BLaER1 treated with 17β-estradiol and CSF1 and Interleukin-3, amounts not matched to agents 10 nM and 100 nM (cell line): ENCODE data around the gene CEP63.
"Not testable (repeated sequence)": the region's sequence is repeated elsewhere in the genome, so short reads cannot be mapped to it uniquely, and the experiment has no call there.

Source experiments
- H3K27ac ChIP-seq, 11 experiments: shearing (Covaris generic); formaldehyde crosslinking; 2 replicates each; pipeline ENCODE4 v1.8.1; 2022
- H3K27me3 ChIP-seq, 11 experiments: shearing (Covaris generic); formaldehyde crosslinking; 2 replicates each; pipeline ENCODE4 v1.8.1; 2022
- H3K36me3 ChIP-seq, 11 experiments: shearing (Covaris generic); formaldehyde crosslinking; 2 replicates each; pipeline ENCODE4 v1.8.1; 2022
- H3K4me1 ChIP-seq, 10 experiments: shearing (Covaris generic); formaldehyde crosslinking; 2 replicates each; pipeline ENCODE4 v1.8.1; 2022
- H3K4me2 ChIP-seq, 11 experiments: shearing (Covaris generic); formaldehyde crosslinking; 2 replicates each; pipeline ENCODE4 v1.8.1; 2022
- H3K4me3 ChIP-seq, 10 experiments: shearing (Covaris generic); formaldehyde crosslinking; 2 replicates each; pipeline ENCODE4 v1.8.1; 2022
- H3K9ac ChIP-seq, 11 experiments: shearing (Covaris generic); formaldehyde crosslinking; 2 replicates each; pipeline ENCODE4 v1.8.1; 2022
- H3K9me3 ChIP-seq, 11 experiments: shearing (Covaris generic); formaldehyde crosslinking; replicated peaks in 1 of 11; 2 replicates each; pipeline ENCODE4 v1.8.1; 2022
- H4K20me1 ChIP-seq, 11 experiments: shearing (Covaris generic); formaldehyde crosslinking; 2 replicates each; pipeline ENCODE4 v1.8.1; 2022
- Cebpa-rat ChIP-seq, 11 experiments: shearing (Covaris generic); IDR thresholded peaks; 2 replicates each; pipeline ENCODE4 v1.8.1; 2022

Gene CEP63

GRCh38 chr3:134536781-134537180 is 50.9 kb downstream of the CEP63 start:
- Histone ChIP-seq H4K20me1 (no peaks in the 10 kb centered on the region; a peak in 1 of 22 replicates), H3K4me1 (peaks cover 0 to 17% (median 0%) of the 10 kb centered on the region in 10 experiments; a peak in 6 of 20 replicates), H3K9me3 (no peaks in the 10 kb centered on the region), H3K4me3 (no peak overlapping the region), H3K36me3 (peaks cover 49 to 82% (median 67%) of the 10 kb centered on the region in 11 experiments), H3K4me2 (no peak overlapping the region), H3K9ac (no peak overlapping the region), H3K27me3 (no peaks in the 10 kb centered on the region), H3K27ac (no peak overlapping the region)
- TF ChIP-seq Cebpa-rat (IDR thresholded peaks at IDR 0.05), result no peak

DNA sequence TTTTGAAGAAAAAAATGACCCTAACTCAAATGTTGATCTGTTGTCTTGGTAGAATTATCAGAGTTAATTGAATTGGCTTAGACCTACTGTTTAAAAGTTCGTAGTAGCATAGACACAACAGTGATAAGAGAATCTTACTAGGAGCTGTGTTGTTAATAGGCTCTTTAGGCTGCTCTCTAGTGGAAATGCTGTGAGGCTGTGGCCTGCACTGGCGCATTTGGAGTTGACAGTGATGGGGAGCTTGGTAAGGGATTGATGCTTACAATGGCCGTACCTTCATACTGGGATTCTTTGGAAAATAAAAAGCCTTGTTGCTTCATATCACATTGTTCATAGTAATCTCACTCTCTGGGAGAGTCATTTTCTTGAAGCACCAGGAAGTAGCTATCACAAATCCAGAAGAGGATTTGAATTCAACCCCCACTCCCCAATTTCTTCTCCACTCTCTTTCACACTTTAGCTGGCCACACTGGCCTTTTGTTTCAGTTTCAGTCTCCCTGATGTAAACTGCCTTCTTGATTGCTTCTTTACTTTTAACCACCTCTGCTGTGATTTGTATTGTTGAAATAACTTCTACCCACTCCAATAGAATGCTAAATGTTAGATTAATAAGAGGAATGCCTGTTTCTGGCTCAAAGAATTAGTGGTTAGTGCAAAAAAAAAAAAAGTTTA is 56.6 kb downstream of the CEP63 start:
- Histone ChIP-seq H3K4me2 (peak overlapping the region in 2 of 11 experiments; percentile 1 to 8; a peak in 3 of 22 replicates), H3K4me3 (no peak overlapping the region), H4K20me1 (no peaks in the 10 kb centered on the region; a peak in 1 of 22 replicates), H3K27me3 (no peaks in the 10 kb centered on the region), H3K9ac (no peak overlapping the region), H3K4me1 (peaks cover 0 to 29% (median 5%) of the 10 kb centered on the region in 10 experiments; a peak in 9 of 20 replicates), H3K27ac (0 out of 22 replicates have a peak overlapping the region, but pooled peaks of 1 of the 11 experiments have one; percentile 8), H3K36me3 (peaks cover 31 to 62% (median 50%) of the 10 kb centered on the region in 11 experiments), H3K9me3 (no peaks in the 10 kb centered on the region)
- no peak for TF ChIP-seq Cebpa-rat (IDR thresholded peaks at IDR 0.05)

- Histone ChIP-seq H3K36me3 (peaks cover 31 to 62% (median 50%) of the 10 kb centered on the region in 11 experiments), H4K20me1 (no peaks in the 10 kb centered on the region; a peak in 1 of 22 replicates), H3K4me1 (peaks cover 0 to 29% (median 5%) of the 10 kb centered on the region in 10 experiments; a peak in 9 of 20 replicates), H3K9ac (no peak overlapping the region), H3K27ac (no peak overlapping the region), H3K4me2 (peak overlapping the region in 3 of 11 experiments; percentile 13 to 70 (median 66); a peak in 3 of 22 replicates), H3K4me3 (no peak overlapping the region), H3K27me3 (no peaks in the 10 kb centered on the region), H3K9me3 (no peaks in the 10 kb centered on the region)
- no peak; a peak in 1 of 22 replicates for TF ChIP-seq Cebpa-rat (IDR thresholded peaks at IDR 0.05)
Measured at GRCh38 chr3:134543113-134543512, 57.3 kb downstream of the CEP63 start.

DNA sequence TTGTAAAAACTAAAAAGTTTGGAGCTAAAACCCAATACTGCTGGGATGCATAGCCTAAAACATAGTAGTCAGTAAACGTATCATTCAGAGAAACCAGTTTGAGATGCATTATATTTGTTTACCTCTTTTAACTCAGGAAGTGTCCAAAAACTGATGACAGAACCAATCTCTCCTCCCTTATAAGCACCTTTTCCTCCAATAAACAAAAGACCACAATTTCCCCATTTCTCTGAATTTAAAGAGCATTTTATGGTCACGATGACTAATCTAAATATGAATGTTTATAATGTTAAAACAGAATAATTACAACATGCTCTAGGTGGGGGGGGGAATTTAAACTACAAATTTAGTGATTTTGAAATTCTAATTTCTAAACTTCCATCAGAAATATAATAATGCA is 58.5 kb downstream of the CEP63 start:
- peak overlapping the region in 3 of 11 experiments; percentile 42 to 59 (median 52); a peak in 5 of 22 replicates for H3K27ac ChIP-seq
- no peak for TF ChIP-seq Cebpa-rat (IDR thresholded peaks at IDR 0.05)
- H3K9ac ChIP-seq, result no peak overlapping the region
- H3K9me3 ChIP-seq, result no peaks in the 10 kb centered on the region
- no peaks in the 10 kb centered on the region; a peak in 1 of 22 replicates for H4K20me1 ChIP-seq
- H3K27me3 ChIP-seq, result no peaks in the 10 kb centered on the region
- H3K4me3 ChIP-seq, result no peak overlapping the region
- peaks cover 0 to 29% (median 5%) of the 10 kb centered on the region in 10 experiments; a peak in 9 of 20 replicates for H3K4me1 ChIP-seq
- peaks cover 39 to 66% (median 52%) of the 10 kb centered on the region in 11 experiments for H3K36me3 ChIP-seq
- H3K4me2 ChIP-seq, result peak overlapping the region in 5 of 11 experiments; percentile 25 to 70 (median 48); a peak in 7 of 22 replicates

DNA sequence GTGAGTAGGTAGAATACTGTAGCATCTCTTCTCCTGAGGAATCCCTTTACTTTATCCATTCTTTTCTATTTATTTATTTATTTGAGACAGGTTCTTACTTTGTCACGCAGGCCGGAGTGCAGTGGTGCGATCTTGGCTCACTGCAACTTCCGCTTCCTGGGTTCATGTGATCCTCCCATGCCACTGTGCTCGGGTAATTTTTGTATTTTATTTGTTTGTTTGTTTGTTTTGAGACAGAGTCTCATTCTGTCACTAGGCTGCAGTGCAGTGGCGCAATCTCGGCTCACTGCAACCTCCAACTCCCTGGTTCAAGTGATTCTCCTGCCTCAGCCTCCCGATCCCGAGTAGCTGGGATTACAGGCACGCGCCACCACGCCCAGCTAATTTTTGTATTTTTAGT is 58.9 kb downstream of the CEP63 start:
- H3K4me3 ChIP-seq, H3K27me3 ChIP-seq, H3K9me3 ChIP-seq, H3K9ac ChIP-seq, H4K20me1 ChIP-seq: not testable (repeated sequence)
- Histone ChIP-seq H3K27ac (peak overlapping the region in 3 of 11 experiments; percentile 42 to 59 (median 52); a peak in 6 of 22 replicates), H3K4me2 (peak overlapping the region in 4 of 11 experiments; percentile 31 to 70 (median 57); a peak in 7 of 22 replicates), H3K4me1 (peaks cover 0 to 29% (median 5%) of the 10 kb centered on the region in 10 experiments; a peak in 9 of 20 replicates), H3K36me3 (peaks cover 43 to 71% (median 54%) of the 10 kb centered on the region in 11 experiments)

- no peaks in the 10 kb centered on the region; a peak in 1 of 22 replicates for H4K20me1 ChIP-seq
- no peak for TF ChIP-seq Cebpa-rat (IDR thresholded peaks at IDR 0.05)
- H3K36me3 ChIP-seq, result peaks cover 51 to 79% (median 58%) of the 10 kb centered on the region in 11 experiments
- no peak overlapping the region for H3K4me3 ChIP-seq
- no peaks in the 10 kb centered on the region for H3K9me3 ChIP-seq
- no peak overlapping the region for H3K4me2 ChIP-seq
- no peak overlapping the region for H3K9ac ChIP-seq
- no peak overlapping the region for H3K27ac ChIP-seq
- H3K4me1 ChIP-seq, result peaks cover 0 to 29% (median 5%) of the 10 kb centered on the region in 10 experiments; a peak in 9 of 20 replicates
- no peaks in the 10 kb centered on the region for H3K27me3 ChIP-seq
Measured at GRCh38 chr3:134545818-134546217, 60.0 kb downstream of the CEP63 start.

GRCh38 chr3:134552784-134553183 is 66.9 kb downstream of the CEP63 start:
- H3K9ac ChIP-seq, result no peak overlapping the region
- no peak overlapping the region for H3K27ac ChIP-seq
- no peaks in the 10 kb centered on the region for H3K27me3 ChIP-seq
- no peak overlapping the region for H3K4me3 ChIP-seq
- peaks cover 49 to 62% (median 57%) of the 10 kb centered on the region in 11 experiments for H3K36me3 ChIP-seq
- H4K20me1 ChIP-seq, result no peaks in the 10 kb centered on the region
- no peaks in the 10 kb centered on the region for H3K4me1 ChIP-seq
- H3K4me2 ChIP-seq, result no peak overlapping the region
- no peak for TF ChIP-seq Cebpa-rat (IDR thresholded peaks at IDR 0.05)
- H3K9me3 ChIP-seq, result peaks cover 0 to 4% (median 3%) of the 10 kb centered on the region in 11 experiments; a peak in 5 of 22 replicates

- H3K4me1 ChIP-seq, result peaks cover 0 to 23% (median 4%) of the 10 kb centered on the region in 10 experiments; a peak in 10 of 20 replicates
- H3K4me3 ChIP-seq, result no peak overlapping the region
- TF ChIP-seq Cebpa-rat (IDR thresholded peaks at IDR 0.05), result no peak
- H3K9ac ChIP-seq, result no peak overlapping the region
- no peaks in the 10 kb centered on the region for H3K27me3 ChIP-seq
- H3K27ac ChIP-seq, result no peak overlapping the region
- peaks cover 10 to 60% (median 47%) of the 10 kb centered on the region in 11 experiments; a peak in 20 of 22 replicates for H3K36me3 ChIP-seq
- no peak overlapping the region for H3K4me2 ChIP-seq
- no peaks in the 10 kb centered on the region for H4K20me1 ChIP-seq
- H3K9me3 ChIP-seq, result no peaks in the 10 kb centered on the region
Measured at GRCh38 chr3:134559591-134559990, 73.7 kb downstream of the CEP63 start.

- Histone ChIP-seq H3K4me3 (no peak overlapping the region), H3K27ac (peak overlapping the region in 1 of 11 experiments; percentile 18; a peak in 2 of 22 replicates), H3K4me1 (peaks cover 0 to 23% (median 4%) of the 10 kb centered on the region in 10 experiments; a peak in 10 of 20 replicates), H3K36me3 (peaks cover 10 to 67% (median 49%) of the 10 kb centered on the region in 11 experiments; a peak in 21 of 22 replicates), H3K4me2 (peak overlapping the region in 4 of 11 experiments; percentile 19 to 72 (median 51); a peak in 7 of 22 replicates), H4K20me1 (no peaks in the 10 kb centered on the region), H3K27me3 (no peaks in the 10 kb centered on the region), H3K9me3 (no peaks in the 10 kb centered on the region; a peak in 1 of 22 replicates), H3K9ac (no peak overlapping the region)
- no peak for TF ChIP-seq Cebpa-rat (IDR thresholded peaks at IDR 0.05)
Measured at GRCh38 chr3:134562055-134562454, 76.2 kb downstream of the CEP63 start.
